AG04449 (cell line): ENCODE measurements around the gene TCL1A.

ENCODE experiments used
- CTCF ChIA-PET: fragments of 350-600 bp; formaldehyde crosslinking; extraction: SDS; loops from one replicate; lab custom pipeline; 2021; ENCODE audit warnings: antibody characterized with exemption; lab: Yijun Ruan, JAX
- POLR2A ChIA-PET: fragments of 400-600, 350-600 bp; formaldehyde crosslinking; extraction: SDS; loops from one replicate; lab custom pipeline; 2020; ENCODE audit warnings: antibody characterized with exemption, inconsistent platforms; lab: Yijun Ruan, JAX
- DNase-seq: peaks from one replicate; pipeline ENCODE4 v3.0.0-alpha.2; 2010; ENCODE audit warnings: low read depth, low spot score
- H3K4me3 ChIP-seq: 2 replicates; pipeline ENCODE4 v1.5.1; 2011; ENCODE audit warnings: low read depth, mild to moderate bottlenecking, control low read depth, low read length
- TF ChIP-seq, protein P1 (sequence below): IDR thresholded peaks from one replicate; pipeline ENCODE4 v1.5.1; 2011; ENCODE audit warnings: mild to moderate bottlenecking, moderate library complexity, low read length, control low read depth, inconsistent platforms; ENCODE audit not compliant: insufficient read depth; ENCODE audit errors: missing control alignments

Gene TCL1A

DNA sequence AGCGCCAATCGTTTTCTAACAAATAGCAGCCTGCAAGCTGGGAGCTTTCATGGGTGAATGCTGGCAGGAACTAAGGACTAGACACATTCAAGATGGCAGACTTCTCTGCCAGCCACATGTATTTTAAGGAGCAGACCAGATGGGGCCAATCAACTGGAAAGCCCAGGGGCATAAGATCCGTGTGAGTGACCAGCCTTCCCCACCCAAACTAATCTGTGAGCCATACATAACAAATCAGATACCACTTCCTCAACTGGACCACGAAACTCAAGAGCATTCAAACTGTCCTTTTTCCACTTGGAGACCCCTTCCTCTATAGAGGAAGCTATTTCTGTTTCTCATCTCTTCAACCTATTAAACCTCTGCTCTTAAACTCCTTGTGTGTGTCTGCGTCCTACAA lies 18.0 kb downstream of the TCL1A start:
- no peak for DNase-seq
- no peak overlapping the region for H3K4me3 ChIP-seq
- TF ChIP-seq, protein P1, sequence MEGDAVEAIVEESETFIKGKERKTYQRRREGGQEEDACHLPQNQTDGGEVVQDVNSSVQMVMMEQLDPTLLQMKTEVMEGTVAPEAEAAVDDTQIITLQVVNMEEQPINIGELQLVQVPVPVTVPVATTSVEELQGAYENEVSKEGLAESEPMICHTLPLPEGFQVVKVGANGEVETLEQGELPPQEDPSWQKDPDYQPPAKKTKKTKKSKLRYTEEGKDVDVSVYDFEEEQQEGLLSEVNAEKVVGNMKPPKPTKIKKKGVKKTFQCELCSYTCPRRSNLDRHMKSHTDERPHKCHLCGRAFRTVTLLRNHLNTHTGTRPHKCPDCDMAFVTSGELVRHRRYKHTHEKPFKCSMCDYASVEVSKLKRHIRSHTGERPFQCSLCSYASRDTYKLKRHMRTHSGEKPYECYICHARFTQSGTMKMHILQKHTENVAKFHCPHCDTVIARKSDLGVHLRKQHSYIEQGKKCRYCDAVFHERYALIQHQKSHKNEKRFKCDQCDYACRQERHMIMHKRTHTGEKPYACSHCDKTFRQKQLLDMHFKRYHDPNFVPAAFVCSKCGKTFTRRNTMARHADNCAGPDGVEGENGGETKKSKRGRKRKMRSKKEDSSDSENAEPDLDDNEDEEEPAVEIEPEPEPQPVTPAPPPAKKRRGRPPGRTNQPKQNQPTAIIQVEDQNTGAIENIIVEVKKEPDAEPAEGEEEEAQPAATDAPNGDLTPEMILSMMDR: no peak
- POLR2A ChIA-PET: no interaction called here
- CTCF ChIA-PET: no interaction called here

DNA sequence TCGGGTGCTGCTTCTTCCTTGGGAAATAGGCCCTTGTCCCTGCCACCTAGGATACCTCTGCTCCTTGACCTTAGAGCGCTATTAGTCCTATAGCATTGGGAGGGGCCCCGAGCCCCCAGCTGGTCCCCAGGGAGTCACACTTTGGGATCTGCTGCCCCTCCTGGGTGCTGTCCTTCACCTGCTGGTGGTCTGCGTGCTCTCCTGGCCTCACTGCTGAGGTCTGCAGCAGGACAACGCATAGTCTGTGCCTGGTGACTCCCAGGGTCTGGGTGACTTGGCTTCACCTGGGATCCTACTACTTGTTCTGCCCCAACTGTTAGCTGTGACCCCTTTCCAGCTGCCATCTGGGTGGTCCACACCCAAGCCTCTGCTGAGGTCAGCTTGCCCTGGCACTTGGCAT lies 18.9 kb downstream of the TCL1A start:
- CTCF ChIA-PET: no interaction called here
- POLR2A ChIA-PET: no interaction called here
- H3K4me3 ChIP-seq: no peak overlapping the region
- no peak for DNase-seq
- TF ChIP-seq, protein P1: no peak

DNA sequence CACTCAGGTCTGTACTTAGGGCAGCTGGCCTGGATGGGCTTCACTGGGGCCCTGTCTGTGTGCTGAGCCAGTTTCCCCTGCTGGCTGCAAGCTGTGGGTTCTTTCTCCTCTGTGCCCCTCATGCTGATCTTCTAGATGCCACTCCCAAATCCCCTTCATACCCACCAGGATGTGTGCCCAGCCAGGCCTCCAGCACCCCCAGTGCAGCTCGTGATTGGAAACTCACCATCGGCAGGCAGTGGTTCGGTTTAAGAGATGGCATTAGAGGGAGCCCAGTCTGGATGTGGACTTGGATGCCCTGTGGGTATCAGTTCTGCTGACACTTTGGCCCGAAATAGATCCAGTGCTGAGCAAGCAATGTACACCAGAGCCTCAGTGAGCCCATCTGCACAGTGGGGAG lies 21.8 kb downstream of the TCL1A start:
- DNase-seq: no peak
- TF ChIP-seq, protein P1: no peak
- H3K4me3 ChIP-seq: no peak overlapping the region
- CTCF ChIA-PET: no interaction called here
- POLR2A ChIA-PET: no interaction called here

DNA sequence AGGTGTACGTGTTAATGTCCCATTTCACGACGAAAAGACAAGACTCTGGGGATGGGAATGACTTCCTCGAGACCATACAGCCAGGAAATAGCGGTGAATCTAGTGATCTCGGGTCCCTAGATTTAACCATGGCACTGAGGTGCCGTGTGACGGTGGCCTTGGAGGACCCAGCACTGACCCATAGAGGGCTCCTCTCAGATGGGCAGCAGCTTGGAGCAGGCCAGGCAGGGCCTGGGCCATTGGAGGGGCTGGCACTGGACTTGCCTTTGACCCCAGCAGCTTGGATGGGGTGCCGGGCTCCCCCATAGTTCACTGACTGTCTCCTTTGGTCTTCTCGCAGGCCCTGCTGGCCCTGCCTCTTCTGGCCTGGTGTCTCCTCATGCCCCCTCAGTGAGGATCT lies 22.3 kb downstream of the TCL1A start:
- CTCF ChIA-PET: no interaction called here
- DNase-seq: no peak
- POLR2A ChIA-PET: no interaction called here
- TF ChIP-seq, protein P1: no peak
- no peak overlapping the region for H3K4me3 ChIP-seq

DNA sequence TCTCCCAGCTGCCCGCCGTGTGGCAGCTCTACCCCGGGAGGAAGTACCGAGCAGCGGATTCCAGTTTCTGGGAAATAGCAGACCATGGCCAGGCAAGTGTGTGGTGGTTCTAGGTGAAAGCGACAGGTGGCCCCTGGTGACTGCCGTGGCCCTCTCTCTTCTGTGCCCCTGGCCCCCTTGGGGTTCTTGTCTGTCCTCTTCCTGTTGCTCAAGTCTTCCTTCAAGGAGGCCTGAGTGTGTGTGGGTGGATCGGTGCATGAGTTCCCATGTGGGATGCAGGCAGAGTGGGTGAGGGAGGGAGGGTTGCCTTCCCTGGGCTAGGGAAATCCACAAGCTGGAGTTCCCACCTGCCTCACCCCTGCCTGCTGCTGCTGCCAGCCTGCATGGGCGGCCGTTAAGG lies 23.1 kb downstream of the TCL1A start:
- no peak overlapping the region for H3K4me3 ChIP-seq
- ChIA-PET CTCF (no interaction called here), POLR2A (no interaction called here)
- TF ChIP-seq, protein P1: no peak
- DNase-seq: no peak

DNA sequence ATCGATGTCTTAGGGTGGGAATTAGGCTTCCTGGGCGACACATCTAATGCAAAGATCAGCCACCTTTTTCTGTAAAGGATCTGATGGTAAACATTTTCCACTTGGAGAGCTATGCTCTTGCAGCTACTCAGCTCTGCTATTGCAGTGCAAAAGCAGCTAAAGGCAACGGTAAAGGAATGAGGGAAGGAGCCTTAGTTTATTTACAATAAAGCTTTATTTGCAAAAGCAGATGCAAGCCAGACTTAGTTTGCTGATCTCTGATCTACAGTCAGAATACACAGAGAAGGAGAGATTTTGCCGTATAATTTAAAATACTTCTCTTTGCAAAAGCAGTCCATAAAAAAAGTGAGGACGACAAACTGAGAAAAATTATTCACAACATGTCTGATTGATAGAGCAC lies 24.5 kb downstream of the TCL1A start:
- no peak overlapping the region for H3K4me3 ChIP-seq
- ChIA-PET CTCF (no interaction called here), POLR2A (no interaction called here)
- no peak for DNase-seq
- TF ChIP-seq, protein P1: no peak
